Esophagus muscularis mucosa (tissue), 4 donors: ENCODE data around the gene KRTAP9-6. TPM values are rescaled to one million over a fixed set of nuclear protein-coding genes. Genes with fewer than 3 reads are reported as not detected.
"Not testable (repeated sequence)": the region's sequence is repeated elsewhere in the genome, so short reads cannot be mapped to it uniquely, and the experiment has no call there.

Source experiments
- DNase-seq: peaks from one replicate; pipeline ENCODE4 v3.0.0-alpha.2; 2017; ENCODE audit errors: extremely low spot score
- H3K27ac ChIP-seq, 4 donors: fragments of 200-600 bp; sonication (generic); replicated peaks in 1 of 4; 1 replicate in 3 of 4; 2 replicates in 1 of 4; pipeline ENCODE4 v1.5.1; 2016 to 2019; ENCODE audit warnings: mild to moderate bottlenecking in 1 of 4
- H3K27me3 ChIP-seq, 4 donors: fragments of 200-600 bp; sonication (generic); one replicate each; pipeline versions ENCODE4 v1.5.1 to v1.6.0; 2016 to 2019
- H3K36me3 ChIP-seq, 4 donors: fragments of 200-600 bp; sonication (generic); one replicate each; pipeline ENCODE4 v1.5.1; 2016 to 2019
- H3K4me1 ChIP-seq, 4 donors: fragments of 200-600 bp; sonication (generic); one replicate each; pipeline ENCODE4 v1.5.1; 2016 to 2019
- H3K4me3 ChIP-seq, 4 donors: fragments of 200-600 bp; sonication (generic); 1 replicate in 2 of 4; 2 replicates in 2 of 4; pipeline ENCODE4 v1.5.1; 2016 to 2019; ENCODE audit warnings: mild to moderate bottlenecking in 4 of 4, moderate library complexity in 1 of 4
- H3K9me3 ChIP-seq, 4 donors: fragments of 200-600 bp; sonication (generic); 1 replicate in 3 of 4; 2 replicates in 1 of 4; pipeline ENCODE4 v1.5.1; 2016 to 2019
- CTCF ChIP-seq, 3 experiments: fragments of 200-600 bp in 2 of 3; fragments of 450-650 bp in 1 of 3; sonication (generic) in 2 of 3; IDR thresholded peaks; one replicate each; pipeline ENCODE4 v1.5.1; 2017 to 2019; ENCODE audit warnings: antibody characterized with exemption in 3 of 3, mild to moderate bottlenecking in 2 of 3, moderate library complexity in 1 of 3
- EP300 ChIP-seq: sonication (generic); formaldehyde crosslinking; IDR thresholded peaks from one replicate; pipeline ENCODE4 v1.6.1; 2017; ENCODE audit warnings: antibody characterized with exemption
- POLR2A ChIP-seq: fragments of 450-650 bp; IDR thresholded peaks from one replicate; pipeline ENCODE4 v1.6.1; 2017; ENCODE audit warnings: antibody characterized with exemption, moderate library complexity, mild to moderate bottlenecking, low read depth
- POLR2AphosphoS5 ChIP-seq, 2 donors: sonication (generic); formaldehyde crosslinking; IDR thresholded peaks; one replicate each; pipeline ENCODE4 v1.6.1; 2017; ENCODE audit warnings: antibody characterized with exemption in 2 of 2
- WGBS: methylation state at CpG from one replicate; pipeline ENCODE4 v1.1.5; 2018; 5-methylcytosine and 5-hydroxymethylcytosine counted together
- intact Hi-C: fragments of 100-400 bp; cut with DNase I; formaldehyde crosslinking; loops from one replicate; pipeline ENCODE4 v1.15.1; 2023
- total RNA-seq, 4 donors: library from RNA; depleted of rRNA; stranded (reverse); fragments of >200 nt; gene quantifications; one replicate each; pipeline versions ENCODE4 v1.1.0 to v1.2.1, GENCODE V29; 2016

Gene KRTAP9-6
- total RNA-seq, 4 donors from 2014 or later: not detected

GRCh38 chr17:41264599-41264998 is 579 bp upstream of the KRTAP9-6 start:
- intact Hi-C loops: no loop called here
- TF ChIP-seq POLR2A (no peak), POLR2AphosphoS5 (IDR thresholded peaks at IDR 0.05) (no peak), EP300 (no peak), CTCF (IDR thresholded peaks at IDR 0.05) (no peak)
- Histone ChIP-seq H3K27ac (no peak overlapping the region), H3K4me1 (no peaks in the 10 kb centered on the region), H3K4me3 (no peak overlapping the region), H3K9me3 (no peaks in the 10 kb centered on the region), H3K27me3 (peaks cover 0 to 6% (median 0%) of the 10 kb centered on the region in 4 donors), H3K36me3 (no peaks in the 10 kb centered on the region)
- no peak for DNase-seq
- 100% methylated on average over 3 of the region's 3 CpGs for WGBS

DNA sequence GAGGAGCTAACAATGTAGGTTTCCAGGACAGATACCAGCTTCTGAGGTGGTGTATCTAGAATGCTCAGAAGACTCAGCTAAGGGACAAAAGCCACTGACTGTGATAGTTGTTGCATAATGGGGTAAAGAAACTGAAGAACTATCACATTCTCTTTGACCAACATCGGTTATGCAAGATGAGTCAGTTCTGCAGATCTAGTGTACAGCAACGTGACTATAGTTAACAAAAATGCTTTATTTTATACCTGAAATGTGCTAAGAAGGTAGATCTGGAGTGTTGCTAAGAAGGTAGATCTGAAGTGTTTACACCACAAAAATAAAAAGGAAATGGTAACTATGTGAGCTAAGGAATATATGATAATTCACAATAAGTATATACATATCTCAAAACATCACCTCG is 2.5 kb downstream of the KRTAP9-6 start:
- Histone ChIP-seq H3K4me3 (no peak overlapping the region), H3K4me1 (no peaks in the 10 kb centered on the region), H3K9me3 (no peaks in the 10 kb centered on the region), H3K27ac (no peak overlapping the region), H3K27me3 (peaks cover 0 to 6% (median 0%) of the 10 kb centered on the region in 4 donors), H3K36me3 (no peaks in the 10 kb centered on the region)
- no peak for DNase-seq
- intact Hi-C loops: no loop called here
- WGBS: 72% methylated on average over 3 of the region's 3 CpGs
- no peak for TF ChIP-seq POLR2AphosphoS5 (IDR thresholded peaks at IDR 0.05)
- TF ChIP-seq CTCF (IDR thresholded peaks at IDR 0.05): no peak
- no peak for TF ChIP-seq EP300
- no peak for TF ChIP-seq POLR2A

DNA sequence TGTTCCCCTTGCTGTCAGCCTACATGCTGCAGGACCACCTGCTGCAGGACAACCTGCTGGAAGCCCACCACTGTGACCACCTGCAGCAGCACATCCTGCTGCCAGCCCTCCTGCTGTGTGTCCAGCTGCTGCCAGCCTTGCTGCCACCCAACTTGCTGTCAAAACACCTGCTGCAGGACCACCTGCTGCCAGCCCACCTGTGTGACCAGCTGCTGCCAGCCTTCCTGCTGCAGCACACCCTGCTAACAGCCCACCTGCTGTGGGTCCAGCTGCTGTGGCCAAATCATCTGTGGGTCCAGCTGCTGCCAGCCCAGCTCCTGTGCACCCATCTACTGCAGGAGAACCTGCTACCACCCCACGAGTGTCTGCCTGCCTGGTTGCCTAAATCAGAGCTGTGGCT is 6.1 kb downstream of the KRTAP9-6 start:
- DNase-seq, H3K27me3 ChIP-seq, H3K9me3 ChIP-seq, intact Hi-C loops, H3K27ac ChIP-seq, H3K4me3 ChIP-seq, H3K4me1 ChIP-seq, H3K36me3 ChIP-seq: not testable (repeated sequence)
- no CpG with 5 or more reads among the region's 1 CpG for WGBS

DNA sequence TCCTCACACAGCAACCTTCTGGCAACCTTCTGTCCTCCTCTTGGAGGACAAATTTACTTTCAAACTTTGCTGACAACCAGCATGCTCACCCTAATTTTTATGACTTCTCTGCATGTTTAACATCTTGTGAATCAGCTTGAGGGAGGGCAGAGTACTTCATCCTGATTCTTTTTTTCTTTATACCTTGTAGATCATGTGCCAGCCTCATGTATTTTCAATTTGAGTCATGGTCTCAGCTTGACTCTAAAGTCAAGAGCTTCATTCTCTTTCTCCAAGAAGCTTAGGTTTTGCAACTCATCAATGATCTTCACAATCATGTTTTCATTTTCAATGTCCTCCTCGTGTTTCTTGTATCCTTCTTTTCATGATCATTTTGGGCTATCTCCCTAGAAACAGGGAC is 6.7 kb downstream of the KRTAP9-6 start:
- 88% methylated on average over 1 of the region's 1 CpG for WGBS
- Histone ChIP-seq H3K36me3 (no peaks in the 10 kb centered on the region), H3K27ac (no peak overlapping the region), H3K4me1 (no peaks in the 10 kb centered on the region), H3K4me3 (no peak overlapping the region), H3K9me3 (no peaks in the 10 kb centered on the region), H3K27me3 (peaks cover 0 to 10% (median 0%) of the 10 kb centered on the region in 4 donors)
- intact Hi-C loops: no loop called here
- no peak for TF ChIP-seq EP300
- TF ChIP-seq POLR2A: no peak
- TF ChIP-seq CTCF (IDR thresholded peaks at IDR 0.05): no peak
- no peak for TF ChIP-seq POLR2AphosphoS5 (IDR thresholded peaks at IDR 0.05)
- no peak for DNase-seq

DNA sequence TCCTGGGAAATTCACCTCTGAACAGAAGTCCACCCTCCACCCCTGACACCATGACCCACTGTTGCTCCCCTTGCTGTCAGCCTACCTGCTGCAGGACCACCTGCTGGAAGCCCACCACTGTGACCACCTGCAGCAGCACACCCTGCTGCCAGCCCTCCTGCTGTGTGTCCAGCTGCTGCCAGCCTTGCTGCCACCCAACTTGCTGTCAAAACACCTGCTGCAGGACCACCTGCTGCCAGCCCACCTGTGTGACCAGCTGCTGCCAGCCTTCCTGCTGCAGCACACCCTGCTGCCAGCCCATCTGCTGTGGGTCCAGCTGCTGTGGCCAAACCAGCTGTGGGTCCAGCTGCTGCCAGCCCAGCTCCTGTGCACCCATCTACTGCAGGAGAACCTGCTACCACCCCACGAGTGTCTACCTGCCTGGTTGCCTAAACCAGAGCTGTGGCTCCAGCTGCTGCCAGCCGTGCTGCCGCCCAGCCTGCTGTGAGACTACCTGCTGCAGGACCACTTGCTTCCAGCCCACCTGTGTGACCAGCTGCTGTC is 10.5 kb downstream of the KRTAP9-6 start, which contains the start of gene KRTAP9-7:
KRTAP9-7 (plus strand) TSS at position 51 of the 543 bp plus-strand sequence; CDS start at position 51, 0 bp downstream.
- H3K27ac ChIP-seq, H3K36me3 ChIP-seq, H3K4me3 ChIP-seq, H3K27me3 ChIP-seq, DNase-seq, H3K9me3 ChIP-seq, H3K4me1 ChIP-seq, intact Hi-C loops: not testable (repeated sequence)
- whole genome bisulfite sequencing: 89% methylated on average over 3 of the region's 3 CpGs
